LNCAP (cell line): Measurements from ENCODE around the gene SH3GL1.

ENCODE experiments used
- TF ChIP-seq, protein P1 (sequence below): fragments of 450-650 bp; IDR thresholded peaks from 2 replicates; pipeline ENCODE4 v1.5.1; 2017; ENCODE audit warnings: mild to moderate bottlenecking

SH3GL1 gene

DNA sequence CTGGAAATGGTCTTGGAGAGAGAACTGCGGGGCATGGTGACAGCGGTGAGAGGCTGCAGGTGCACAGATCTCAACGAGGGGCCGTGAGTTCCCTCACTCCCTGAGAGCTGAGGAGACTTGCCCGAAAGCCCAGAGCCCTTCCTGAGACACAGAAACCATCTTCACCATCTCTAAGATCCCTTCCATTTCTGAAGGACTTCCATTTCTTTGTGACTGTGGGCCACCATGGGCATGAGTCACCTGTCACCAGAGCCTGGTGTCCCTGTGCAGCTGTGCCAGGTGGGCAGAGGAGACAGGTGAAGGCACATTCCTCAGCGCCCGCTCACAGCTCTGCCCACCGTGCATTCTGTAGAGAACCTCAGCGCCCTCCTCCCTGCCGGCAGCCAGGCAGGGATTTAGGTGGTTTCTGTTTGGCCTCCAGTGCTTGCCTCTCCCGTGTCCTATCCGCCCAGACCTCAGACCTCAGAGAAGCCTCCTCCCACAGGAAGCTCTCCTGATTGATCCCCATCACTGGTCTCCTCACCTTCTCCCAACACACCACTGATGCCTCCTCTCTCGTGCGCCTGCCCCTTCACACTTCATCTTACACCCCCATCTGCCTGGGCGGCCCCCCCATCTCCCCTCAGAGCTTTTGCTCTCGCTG, 24.2 kb downstream of the SH3GL1 start:
- TF ChIP-seq, protein P1, sequence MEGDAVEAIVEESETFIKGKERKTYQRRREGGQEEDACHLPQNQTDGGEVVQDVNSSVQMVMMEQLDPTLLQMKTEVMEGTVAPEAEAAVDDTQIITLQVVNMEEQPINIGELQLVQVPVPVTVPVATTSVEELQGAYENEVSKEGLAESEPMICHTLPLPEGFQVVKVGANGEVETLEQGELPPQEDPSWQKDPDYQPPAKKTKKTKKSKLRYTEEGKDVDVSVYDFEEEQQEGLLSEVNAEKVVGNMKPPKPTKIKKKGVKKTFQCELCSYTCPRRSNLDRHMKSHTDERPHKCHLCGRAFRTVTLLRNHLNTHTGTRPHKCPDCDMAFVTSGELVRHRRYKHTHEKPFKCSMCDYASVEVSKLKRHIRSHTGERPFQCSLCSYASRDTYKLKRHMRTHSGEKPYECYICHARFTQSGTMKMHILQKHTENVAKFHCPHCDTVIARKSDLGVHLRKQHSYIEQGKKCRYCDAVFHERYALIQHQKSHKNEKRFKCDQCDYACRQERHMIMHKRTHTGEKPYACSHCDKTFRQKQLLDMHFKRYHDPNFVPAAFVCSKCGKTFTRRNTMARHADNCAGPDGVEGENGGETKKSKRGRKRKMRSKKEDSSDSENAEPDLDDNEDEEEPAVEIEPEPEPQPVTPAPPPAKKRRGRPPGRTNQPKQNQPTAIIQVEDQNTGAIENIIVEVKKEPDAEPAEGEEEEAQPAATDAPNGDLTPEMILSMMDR = no peak

- TF ChIP-seq, protein P1 = no peak; the same call in 1 of the 2 replicates
Observed at GRCh38 chr19:4375164-4376027, 25.0 kb downstream of the SH3GL1 start.

- TF ChIP-seq, protein P1 = no peak
Observed at GRCh38 chr19:4374498-4375163, 25.7 kb downstream of the SH3GL1 start.

- TF ChIP-seq, protein P1 = no peak
Observed at GRCh38 chr19:4373601-4374497, 26.5 kb downstream of the SH3GL1 start.

- TF ChIP-seq, protein P1 = no peak
Observed at GRCh38 chr19:4373013-4373367, 27.4 kb downstream of the SH3GL1 start.

GRCh38 chr19:4372165-4373012, 28.0 kb downstream of the SH3GL1 start:
- TF ChIP-seq, protein P1 = no peak
